Peyer's patch (tissue), 4 donors: ENCODE data around the gene SAP130. TPM values are rescaled to one million over a fixed set of nuclear protein-coding genes. Genes with fewer than 3 reads are reported as not detected.

Source experiments
- DNase-seq, 3 donors: peaks; one replicate each; pipeline ENCODE4 v3.0.0-alpha.2; 2017 to 2019
- H3K27ac ChIP-seq, 4 donors: fragments of 200-600 bp; sonication (generic); one replicate each; pipeline ENCODE4 v1.5.1; 2016 to 2019
- H3K27me3 ChIP-seq, 2 donors: fragments of 200-600 bp; sonication (generic); one replicate each; pipeline ENCODE4 v1.5.1; 2019
- H3K36me3 ChIP-seq, 3 donors: fragments of 200-600 bp; sonication (generic); one replicate each; pipeline ENCODE4 v1.5.1; 2016 to 2019
- H3K4me1 ChIP-seq, 4 donors: fragments of 200-600 bp; sonication (generic); one replicate each; pipeline ENCODE4 v1.5.1; 2016 to 2019
- H3K4me3 ChIP-seq, 4 donors: fragments of 200-600 bp; sonication (generic); 1 replicate in 3 of 4; 2 replicates in 1 of 4; pipeline ENCODE4 v1.5.1; 2016 to 2019; ENCODE audit warnings: mild to moderate bottlenecking in 1 of 4
- H3K9me3 ChIP-seq, 4 donors: fragments of 200-600 bp; sonication (generic); one replicate each; pipeline ENCODE4 v1.5.1; 2016 to 2019; ENCODE audit warnings: mild to moderate bottlenecking in 1 of 4
- POLR2A ChIP-seq, 2 donors: fragments of 450-650 bp; IDR thresholded peaks; one replicate each; pipeline ENCODE4 v1.5.1; 2017; ENCODE audit warnings: antibody characterized with exemption in 2 of 2, mild to moderate bottlenecking in 2 of 2, moderate library complexity in 2 of 2
- total RNA-seq, 4 donors: library from RNA; depleted of rRNA; stranded (reverse); fragments of >200 nt; gene quantifications; one replicate each; pipeline ENCODE4 v1.1.0, GENCODE V29; 2016
- TF ChIP-seq, protein P1 (sequence below), 6 experiments: fragments of 450-650 bp in 4 of 6; fragments of 200-600 bp in 2 of 6; sonication (generic) in 1 of 6; IDR thresholded peaks; one replicate each; pipeline ENCODE4 v1.5.1; 2017 to 2019; ENCODE audit warnings: antibody characterized with exemption in 6 of 6, mild to moderate bottlenecking in 3 of 6, moderate library complexity in 1 of 6

SAP130 gene
- total RNA-seq, 4 donors from 2014 or later, result 9.3 to 20.4 (median 15.6) TPM

DNA sequence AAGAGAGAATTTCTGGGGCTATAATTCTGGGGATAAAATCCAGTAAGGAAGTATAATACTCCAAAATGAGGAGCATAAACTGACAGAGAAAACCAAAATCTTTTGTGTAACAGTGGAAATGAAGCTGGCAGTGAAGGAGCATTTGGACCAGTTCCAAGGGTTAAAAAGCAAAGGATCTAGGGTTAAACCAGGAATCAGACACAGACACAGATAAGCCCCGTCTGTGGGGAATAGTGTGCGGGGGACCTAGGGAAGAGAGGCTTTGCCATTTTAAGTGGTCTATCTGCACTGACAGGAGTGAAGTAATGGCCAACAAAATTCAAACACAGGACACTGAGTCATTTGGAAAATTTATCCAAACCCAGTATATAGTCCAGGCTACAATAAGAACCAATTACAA lies 23.4 kb downstream of the SAP130 start:
- no peak for TF ChIP-seq POLR2A (IDR thresholded peaks at IDR 0.05)
- TF ChIP-seq, protein P1, sequence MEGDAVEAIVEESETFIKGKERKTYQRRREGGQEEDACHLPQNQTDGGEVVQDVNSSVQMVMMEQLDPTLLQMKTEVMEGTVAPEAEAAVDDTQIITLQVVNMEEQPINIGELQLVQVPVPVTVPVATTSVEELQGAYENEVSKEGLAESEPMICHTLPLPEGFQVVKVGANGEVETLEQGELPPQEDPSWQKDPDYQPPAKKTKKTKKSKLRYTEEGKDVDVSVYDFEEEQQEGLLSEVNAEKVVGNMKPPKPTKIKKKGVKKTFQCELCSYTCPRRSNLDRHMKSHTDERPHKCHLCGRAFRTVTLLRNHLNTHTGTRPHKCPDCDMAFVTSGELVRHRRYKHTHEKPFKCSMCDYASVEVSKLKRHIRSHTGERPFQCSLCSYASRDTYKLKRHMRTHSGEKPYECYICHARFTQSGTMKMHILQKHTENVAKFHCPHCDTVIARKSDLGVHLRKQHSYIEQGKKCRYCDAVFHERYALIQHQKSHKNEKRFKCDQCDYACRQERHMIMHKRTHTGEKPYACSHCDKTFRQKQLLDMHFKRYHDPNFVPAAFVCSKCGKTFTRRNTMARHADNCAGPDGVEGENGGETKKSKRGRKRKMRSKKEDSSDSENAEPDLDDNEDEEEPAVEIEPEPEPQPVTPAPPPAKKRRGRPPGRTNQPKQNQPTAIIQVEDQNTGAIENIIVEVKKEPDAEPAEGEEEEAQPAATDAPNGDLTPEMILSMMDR (IDR thresholded peaks at IDR 0.05), result no peak
- no peak overlapping the region for H3K4me3 ChIP-seq
- no peak overlapping the region for H3K27ac ChIP-seq
- H3K36me3 ChIP-seq, result peaks cover 0 to 92% (median 0%) of the 10 kb centered on the region in 3 donors
- DNase-seq, result no peak
- no peaks in the 10 kb centered on the region for H3K9me3 ChIP-seq
- no peaks in the 10 kb centered on the region for H3K27me3 ChIP-seq
- no peaks in the 10 kb centered on the region for H3K4me1 ChIP-seq

DNA sequence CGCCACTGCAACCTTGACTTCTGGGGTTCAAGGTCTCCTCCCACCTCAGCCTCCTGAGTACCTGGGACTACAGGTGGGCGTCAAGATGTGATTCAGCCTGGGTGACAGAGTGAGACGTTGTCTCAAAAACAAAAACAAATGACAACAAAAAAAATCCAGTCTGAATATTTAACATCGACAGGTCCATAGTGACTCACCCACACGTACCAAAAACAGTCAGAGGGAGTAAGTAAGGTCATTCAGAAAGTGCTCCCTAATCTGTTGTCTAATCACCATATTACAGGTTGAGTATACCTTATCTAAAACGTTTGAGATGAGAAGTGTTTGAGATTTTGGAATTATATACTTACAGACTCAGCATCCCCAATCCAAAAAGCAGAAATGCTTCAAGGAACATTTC lies 24.4 kb downstream of the SAP130 start:
- H3K9me3 ChIP-seq, result no peaks in the 10 kb centered on the region
- H3K4me1 ChIP-seq, result no peaks in the 10 kb centered on the region
- peaks cover 0 to 92% (median 0%) of the 10 kb centered on the region in 3 donors for H3K36me3 ChIP-seq
- no peak for DNase-seq
- no peaks in the 10 kb centered on the region for H3K27me3 ChIP-seq
- TF ChIP-seq POLR2A (IDR thresholded peaks at IDR 0.05), result no peak
- TF ChIP-seq, protein P1 (IDR thresholded peaks at IDR 0.05), result no peak
- no peak overlapping the region for H3K27ac ChIP-seq
- no peak overlapping the region for H3K4me3 ChIP-seq

DNA sequence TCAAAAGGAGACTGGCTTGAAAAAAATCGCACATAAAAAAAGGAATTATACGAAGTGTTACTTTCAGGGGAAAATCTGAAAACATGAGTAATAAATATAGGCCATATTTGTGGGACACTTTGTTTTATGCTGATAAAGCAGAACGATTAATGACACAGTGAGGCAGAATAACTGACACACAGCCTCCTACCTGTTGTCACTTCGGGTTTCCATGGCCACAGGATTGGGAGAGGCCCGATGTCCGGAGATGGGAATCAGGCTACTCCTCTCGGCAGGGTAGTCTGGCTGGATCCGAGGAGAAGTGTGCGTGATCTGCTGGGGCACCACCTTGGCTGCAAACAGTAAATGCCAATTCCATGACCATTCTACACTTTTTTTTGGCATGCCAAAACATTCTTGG lies 31.7 kb downstream of the SAP130 start:
- Histone ChIP-seq H3K9me3 (no peaks in the 10 kb centered on the region), H3K4me3 (no peak overlapping the region), H3K4me1 (no peaks in the 10 kb centered on the region), H3K36me3 (peaks cover 0 to 99% (median 0%) of the 10 kb centered on the region in 3 donors), H3K27ac (no peak overlapping the region), H3K27me3 (no peaks in the 10 kb centered on the region)
- no peak for TF ChIP-seq POLR2A (IDR thresholded peaks at IDR 0.05)
- TF ChIP-seq, protein P1 (IDR thresholded peaks at IDR 0.05), result no peak
- no peak for DNase-seq

DNA sequence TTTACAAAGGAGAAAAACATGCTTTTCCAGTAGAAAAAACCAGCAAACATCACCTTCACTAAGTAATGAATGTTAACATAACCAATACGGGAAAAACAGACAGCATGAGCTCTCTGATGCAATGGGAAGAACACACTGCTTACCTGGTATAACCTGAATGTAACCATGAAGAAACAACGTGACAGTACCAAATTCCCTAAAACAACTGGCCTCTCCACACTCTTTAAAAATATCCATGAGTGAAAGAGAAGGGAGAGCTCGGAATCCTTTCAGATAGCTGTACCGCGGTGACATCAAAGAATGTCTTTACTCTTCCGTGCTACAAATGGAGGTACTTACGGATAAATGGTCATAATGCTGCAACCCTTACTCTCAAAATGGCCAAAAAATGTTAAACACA lies 32.1 kb downstream of the SAP130 start:
- Histone ChIP-seq H3K27ac (no peak overlapping the region), H3K4me3 (no peak overlapping the region), H3K36me3 (peaks cover 0 to 98% (median 0%) of the 10 kb centered on the region in 3 donors), H3K9me3 (no peaks in the 10 kb centered on the region), H3K27me3 (no peaks in the 10 kb centered on the region), H3K4me1 (no peaks in the 10 kb centered on the region)
- TF ChIP-seq, protein P1 (IDR thresholded peaks at IDR 0.05), result no peak
- TF ChIP-seq POLR2A (IDR thresholded peaks at IDR 0.05), result no peak
- no peak for DNase-seq

DNA sequence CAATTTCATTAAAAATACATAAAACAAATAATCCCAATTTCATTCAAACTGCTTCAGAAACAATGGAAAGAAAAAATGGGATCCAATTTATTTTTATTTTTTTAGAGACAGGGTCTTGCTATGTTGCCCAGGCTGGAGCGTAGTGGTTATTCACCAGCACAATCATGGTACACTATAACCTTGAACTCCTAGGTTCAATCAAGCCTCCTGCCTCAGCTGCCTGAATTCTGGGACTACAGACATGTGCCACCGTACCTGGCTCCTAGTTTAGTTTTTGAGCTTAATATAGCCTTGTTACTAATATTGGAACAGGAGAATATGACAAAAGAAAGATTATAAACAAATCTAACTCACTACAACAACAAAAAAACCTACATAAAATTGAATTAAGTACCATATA lies 34.2 kb downstream of the SAP130 start:
- Histone ChIP-seq H3K4me1 (no peaks in the 10 kb centered on the region), H3K27me3 (no peaks in the 10 kb centered on the region), H3K36me3 (peaks cover 0 to 96% (median 0%) of the 10 kb centered on the region in 3 donors), H3K9me3 (no peaks in the 10 kb centered on the region), H3K4me3 (no peak overlapping the region), H3K27ac (no peak overlapping the region)
- TF ChIP-seq, protein P1 (IDR thresholded peaks at IDR 0.05), result no peak
- TF ChIP-seq POLR2A (IDR thresholded peaks at IDR 0.05), result no peak
- DNase-seq, result no peak

DNA sequence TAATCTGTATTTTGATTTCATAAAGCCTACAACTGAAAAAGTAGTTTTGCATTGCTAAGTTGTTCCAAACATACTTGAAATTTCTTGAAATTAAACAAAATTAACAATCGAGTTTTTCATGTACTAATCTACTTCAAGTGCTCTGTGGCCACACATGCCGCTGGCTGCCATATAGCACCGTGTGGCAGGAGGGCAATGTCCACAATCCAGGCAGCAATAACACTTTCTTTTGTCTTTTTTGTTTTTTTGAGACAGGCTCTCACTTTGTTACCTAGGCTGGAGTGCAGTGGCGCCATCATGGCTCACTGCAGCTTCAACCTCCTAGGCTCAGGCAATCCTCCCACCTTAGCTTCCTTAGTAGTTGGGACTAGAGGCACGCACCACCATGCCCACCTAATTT lies 36.1 kb downstream of the SAP130 start:
- Histone ChIP-seq H3K27ac (no peak overlapping the region), H3K27me3 (no peaks in the 10 kb centered on the region), H3K4me3 (no peak overlapping the region), H3K4me1 (no peaks in the 10 kb centered on the region), H3K9me3 (no peaks in the 10 kb centered on the region), H3K36me3 (peaks cover 0 to 96% (median 0%) of the 10 kb centered on the region in 3 donors)
- TF ChIP-seq, protein P1 (IDR thresholded peaks at IDR 0.05), result no peak
- no peak for TF ChIP-seq POLR2A (IDR thresholded peaks at IDR 0.05)
- no peak for DNase-seq
